C4-2B (cell line): Measurements from ENCODE around the gene SON.
A peak's percentile ranks its signal among the peaks of the same experiment; 100 is the strongest.

Experiments
- H3K27ac ChIP-seq: fragments of 450-650 bp; 2 replicates; pipeline ENCODE4 v1.5.1; 2017
- CTCF ChIP-seq: fragments of 450-650 bp; conservative IDR thresholded peaks from 2 replicates; pipeline ENCODE4 v1.5.1; 2017; ENCODE audit warnings: mild to moderate bottlenecking
- ZFX ChIP-seq: fragments of 450-650 bp; IDR thresholded peaks from 2 replicates; pipeline ENCODE4 v1.6.1; 2017

The SON gene

GRCh38 chr21:33531007-33531406 is 11.8 kb upstream of the SON start:
- TF ChIP-seq ZFX (no peak), CTCF (no peak)
- H3K27ac ChIP-seq: no peak overlapping the region

GRCh38 chr21:33537212-33537611 is 5.6 kb upstream of the SON start:
- TF ChIP-seq ZFX: no peak
- no peak for TF ChIP-seq CTCF
- H3K27ac ChIP-seq: no peak overlapping the region

GRCh38 chr21:33539616-33540015 is 3.2 kb upstream of the SON start:
- no peak overlapping the region for H3K27ac ChIP-seq
- TF ChIP-seq ZFX (no peak), CTCF (no peak)

- no peak for TF ChIP-seq CTCF
- no peak for TF ChIP-seq ZFX
- peak overlapping the region; percentile 97; the same call in 1 of the 2 replicates for H3K27ac ChIP-seq
Measured at GRCh38 chr21:33540711-33541104, 2.1 kb upstream of the SON start.

- TF ChIP-seq ZFX (no peak), CTCF (no peak)
Measured at GRCh38 chr21:33541105-33541711, 1.6 kb upstream of the SON start.

GRCh38 chr21:33541756-33542639 is 840 bp upstream of the SON start, which contains the start of gene GART:
TSS of gene GART (minus strand) at chr21:33542117. CDS start at chr21:33539315, 2,802 bp downstream.
- TF ChIP-seq ZFX (no peak; the same call in 1 of the 2 replicates), CTCF (no peak)
- H3K27ac ChIP-seq: peak within 1 kb of the TSS; percentile 97

More at GRCh38 chr21:33541105-33541711, 1.6 kb upstream of the SON start:
- peak overlapping the region; percentile 97 for H3K27ac ChIP-seq
